SK-N-SH treated with all-trans-retinoic acid at 6 μM for 48 hours (cell line): ENCODE data around the gene FOLR2.

Source experiments
- ARNTL ChIP-seq: fragments of 450-650 bp; formaldehyde crosslinking; IDR thresholded peaks from 2 replicates; pipeline ENCODE4 v1.5.0; 2020; ENCODE audit warnings: low read depth, mild to moderate bottlenecking, moderate library complexity, borderline replicate concordance
- CSDC2 ChIP-seq: fragments of 250-450 bp; sonication (Bioruptor Pico); IDR thresholded peaks from 2 replicates; pipeline ENCODE4 v1.5.0; 2020; ENCODE audit warnings: mild to moderate bottlenecking, moderate library complexity
- GLIS3 ChIP-seq: fragments of 250-450 bp; sonication (Bioruptor Pico); IDR thresholded peaks from 2 replicates; pipeline ENCODE4 v1.5.0; 2020; ENCODE audit warnings: mild to moderate bottlenecking, moderate library complexity
- RARB ChIP-seq: fragments of 250-450 bp; sonication (Bioruptor Pico); IDR thresholded peaks from 2 replicates; pipeline ENCODE4 v1.8.0; 2021; ENCODE audit warnings: mild to moderate bottlenecking, moderate library complexity
- ZFP30 ChIP-seq: fragments of 450-650 bp; formaldehyde crosslinking; IDR thresholded peaks from 2 replicates; pipeline ENCODE4 v1.5.0; 2022; ENCODE audit warnings: mild to moderate bottlenecking, moderate library complexity
- TF ChIP-seq, protein P1 (sequence below): fragments of 250-450 bp; sonication (Bioruptor Pico); IDR thresholded peaks from 2 replicates; pipeline ENCODE4 v1.5.1; 2020; ENCODE audit warnings: low read depth, mild to moderate bottlenecking, moderate library complexity

DNA sequence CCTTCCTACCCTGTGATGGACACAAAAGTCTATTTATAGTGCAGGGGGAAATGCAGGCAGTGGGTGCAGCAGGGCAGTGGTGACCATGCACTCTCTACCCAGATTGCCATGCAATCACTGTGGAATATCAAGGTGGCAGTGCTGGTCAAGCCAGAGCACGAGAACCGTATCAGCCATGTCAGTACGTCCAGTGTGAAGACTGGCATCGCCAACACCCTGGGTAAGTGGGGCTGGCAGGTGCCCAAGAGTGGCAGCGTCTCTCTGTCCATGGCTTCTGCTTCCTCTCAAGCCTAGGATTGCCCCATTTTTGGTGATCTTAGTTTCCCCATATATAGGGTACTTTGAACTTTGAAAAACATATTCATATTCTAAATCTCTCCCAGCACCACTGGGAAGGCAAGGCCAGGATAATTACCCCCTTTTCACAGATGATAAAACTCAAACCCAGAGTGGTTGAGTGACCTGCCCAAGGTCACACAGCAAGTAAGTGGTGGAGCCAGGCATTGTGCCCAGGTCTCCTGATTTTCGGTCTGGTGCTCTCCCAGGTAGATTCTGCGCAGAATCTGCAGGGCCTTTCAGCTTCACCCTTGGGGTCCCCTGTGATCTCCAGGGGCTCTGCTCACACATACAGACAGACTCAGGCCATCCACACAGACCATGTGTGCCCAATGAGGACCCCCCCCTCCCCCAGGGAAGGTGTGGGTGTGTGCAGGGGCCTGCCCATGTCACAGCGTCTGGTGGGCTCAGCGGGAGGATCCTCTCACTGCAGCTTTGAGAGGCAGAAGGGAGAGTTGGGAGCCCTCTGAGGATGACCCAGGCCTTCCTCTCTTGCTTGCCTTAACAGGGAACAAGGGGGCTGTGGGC, 15.0 kb downstream of the FOLR2 start:
- TF ChIP-seq RARB (CRISPR knock-in tag) (no peak), GLIS3 (no peak), ARNTL (CRISPR knock-in tag) (no peak), ZFP30 (CRISPR knock-in tag) (peak; percentile 8; the same call in 1 of the 2 replicates), CSDC2 (CRISPR knock-in tag) (no peak)
- TF ChIP-seq, protein P1, sequence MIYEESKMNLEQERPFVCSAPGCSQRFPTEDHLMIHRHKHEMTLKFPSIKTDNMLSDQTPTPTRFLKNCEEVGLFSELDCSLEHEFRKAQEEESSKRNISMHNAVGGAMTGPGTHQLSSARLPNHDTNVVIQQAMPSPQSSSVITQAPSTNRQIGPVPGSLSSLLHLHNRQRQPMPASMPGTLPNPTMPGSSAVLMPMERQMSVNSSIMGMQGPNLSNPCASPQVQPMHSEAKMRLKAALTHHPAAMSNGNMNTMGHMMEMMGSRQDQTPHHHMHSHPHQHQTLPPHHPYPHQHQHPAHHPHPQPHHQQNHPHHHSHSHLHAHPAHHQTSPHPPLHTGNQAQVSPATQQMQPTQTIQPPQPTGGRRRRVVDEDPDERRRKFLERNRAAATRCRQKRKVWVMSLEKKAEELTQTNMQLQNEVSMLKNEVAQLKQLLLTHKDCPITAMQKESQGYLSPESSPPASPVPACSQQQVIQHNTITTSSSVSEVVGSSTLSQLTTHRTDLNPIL (CRISPR knock-in tag), result peak; percentile 37; the same call in 1 of the 2 replicates
